ENCODE results near the gene HADH.
"Not testable (repeated sequence)": the region's sequence is repeated elsewhere in the genome, so short reads cannot be mapped to it uniquely, and the experiment has no call there.

The HADH gene

GRCh38 chr4:107996949-107997788, 7.5 kb downstream of the HADH start:
- no peak for DNase-seq (ENCODE audit: low spot score)

GRCh38 chr4:107997794-107998193, 8.1 kb downstream of the HADH start:
- no peak for DNase-seq (ENCODE audit: low spot score)

GRCh38 chr4:107999932-108000539, 10.3 kb downstream of the HADH start:
- no peak for DNase-seq (ENCODE audit: low spot score)

- DNase-seq (ENCODE audit: low spot score): no peak
These were observed 11.9 kb downstream of the HADH start for GRCh38 chr4:108001540-108002135.

GRCh38 chr4:108003982-108004515, 14.4 kb downstream of the HADH start:
- DNase-seq (ENCODE audit: low spot score): no peak

GRCh38 chr4:108004646-108005045, 15.0 kb downstream of the HADH start:
- no peak for DNase-seq (ENCODE audit: low spot score)

GRCh38 chr4:108005807-108006206, 16.1 kb downstream of the HADH start:
- no peak for DNase-seq (ENCODE audit: low spot score)

- no peak for DNase-seq (ENCODE audit: low spot score)
These were observed 16.7 kb downstream of the HADH start for GRCh38 chr4:108006361-108006760.

GRCh38 chr4:108007984-108008383, 18.3 kb downstream of the HADH start:
- no peak for DNase-seq (ENCODE audit: low spot score)

GRCh38 chr4:108008721-108009120, 19.0 kb downstream of the HADH start:
- no peak for DNase-seq (ENCODE audit: low spot score)

- DNase-seq (ENCODE audit: low spot score): no peak
These were observed 20.5 kb downstream of the HADH start for GRCh38 chr4:108010167-108010566.

GRCh38 chr4:108012382-108012781, 22.7 kb downstream of the HADH start:
- not testable (repeated sequence) for DNase-seq (ENCODE audit: low spot score)

- no peak for DNase-seq (ENCODE audit: low spot score)
These were observed 23.6 kb downstream of the HADH start for GRCh38 chr4:108013327-108013726.

- DNase-seq (ENCODE audit: low spot score): no peak
These were observed 24.3 kb downstream of the HADH start for GRCh38 chr4:108013955-108014354.

GRCh38 chr4:108018040-108018883, 28.6 kb downstream of the HADH start:
- peak; percentile 62 for DNase-seq (ENCODE audit: low spot score)

- DNase-seq (ENCODE audit: low spot score): no peak
These were observed 29.1 kb downstream of the HADH start for GRCh38 chr4:108018884-108019187.

- DNase-seq (ENCODE audit: low spot score): no peak
These were observed 34.6 kb downstream of the HADH start for GRCh38 chr4:108024085-108024877.

- no peak for DNase-seq (ENCODE audit: low spot score)
These were observed 35.1 kb downstream of the HADH start for GRCh38 chr4:108024878-108025165.

- no peak for DNase-seq (ENCODE audit: low spot score)
These were observed 39.5 kb downstream of the HADH start for GRCh38 chr4:108029016-108029720.

- no peak for DNase-seq (ENCODE audit: low spot score)
These were observed 40.0 kb downstream of the HADH start for GRCh38 chr4:108029731-108030130.

GRCh38 chr4:108030332-108030731, 40.6 kb downstream of the HADH start:
- DNase-seq (ENCODE audit: low spot score): peak; percentile 35
